ENCODE measurements around the gene PRKAR1B.

Gene PRKAR1B

DNA sequence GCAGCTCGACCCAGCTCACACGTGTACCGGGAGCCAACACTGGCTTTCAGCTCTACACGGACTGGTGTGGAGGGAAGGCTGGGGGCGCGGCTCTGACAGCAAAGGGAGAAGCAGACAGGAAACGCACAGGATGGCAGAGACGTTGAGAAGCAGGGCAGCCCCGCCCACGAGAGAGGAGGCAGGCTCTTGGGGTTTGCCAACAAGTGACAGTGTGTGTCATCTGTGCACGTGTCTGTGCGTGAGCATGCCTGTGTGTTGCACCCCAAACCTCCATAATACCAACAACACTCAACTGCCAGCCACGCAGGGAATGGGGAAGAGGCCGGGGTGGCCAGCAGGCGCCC is 143.0 kb downstream of the PRKAR1B start:
- peak; percentile 90 for DNase-seq

DNA sequence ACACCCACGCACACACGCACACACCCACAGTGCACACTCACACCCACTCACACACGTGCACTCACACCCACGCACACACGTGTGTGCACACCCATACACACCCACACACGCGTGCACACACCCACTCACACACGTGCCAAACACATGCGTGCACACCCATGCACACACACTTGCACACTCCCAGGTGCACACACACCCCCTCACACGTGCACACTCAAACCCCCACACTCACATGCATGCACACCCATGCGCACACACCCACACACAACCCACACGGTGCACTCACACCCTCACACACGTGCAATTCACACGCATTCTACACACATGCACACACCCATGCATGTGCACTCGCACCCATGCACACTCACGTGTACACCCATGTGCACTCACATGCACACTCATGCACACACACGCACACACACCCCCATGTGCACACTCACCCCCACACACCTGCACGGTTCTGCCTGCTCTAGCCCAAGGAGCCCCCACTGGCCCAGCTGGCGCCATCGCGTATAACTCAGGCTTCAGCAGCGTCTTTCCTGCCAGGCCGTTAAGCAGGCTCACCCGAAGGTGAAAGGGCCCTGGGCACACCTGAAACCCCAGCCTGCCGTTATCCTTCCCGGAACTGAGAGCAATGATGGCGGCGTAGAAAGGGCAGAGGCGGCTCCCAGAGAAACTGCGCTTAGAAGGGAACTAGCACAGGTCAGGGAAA is 143.5 kb downstream of the PRKAR1B start:
- no peak for DNase-seq

DNA sequence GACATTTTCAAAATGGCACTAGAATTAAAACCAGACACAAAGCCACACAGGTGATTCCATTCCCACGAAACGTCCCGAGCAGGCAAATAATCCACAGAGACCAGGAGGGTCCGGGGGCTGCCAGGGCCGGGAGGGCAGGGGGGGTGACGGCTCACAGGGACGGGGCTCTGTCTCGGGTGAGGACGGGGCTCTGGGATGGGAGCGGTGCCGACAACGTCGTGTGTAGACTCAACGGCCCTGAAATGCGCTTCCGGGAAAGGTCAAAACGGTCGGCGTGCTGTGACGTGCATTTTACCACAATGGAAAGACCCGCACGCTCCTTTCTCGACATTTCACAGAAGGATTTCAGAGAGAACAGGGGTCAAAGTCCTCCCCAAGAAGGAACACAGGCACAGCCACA is 144.2 kb downstream of the PRKAR1B start:
- peak; percentile 11 for DNase-seq

DNA sequence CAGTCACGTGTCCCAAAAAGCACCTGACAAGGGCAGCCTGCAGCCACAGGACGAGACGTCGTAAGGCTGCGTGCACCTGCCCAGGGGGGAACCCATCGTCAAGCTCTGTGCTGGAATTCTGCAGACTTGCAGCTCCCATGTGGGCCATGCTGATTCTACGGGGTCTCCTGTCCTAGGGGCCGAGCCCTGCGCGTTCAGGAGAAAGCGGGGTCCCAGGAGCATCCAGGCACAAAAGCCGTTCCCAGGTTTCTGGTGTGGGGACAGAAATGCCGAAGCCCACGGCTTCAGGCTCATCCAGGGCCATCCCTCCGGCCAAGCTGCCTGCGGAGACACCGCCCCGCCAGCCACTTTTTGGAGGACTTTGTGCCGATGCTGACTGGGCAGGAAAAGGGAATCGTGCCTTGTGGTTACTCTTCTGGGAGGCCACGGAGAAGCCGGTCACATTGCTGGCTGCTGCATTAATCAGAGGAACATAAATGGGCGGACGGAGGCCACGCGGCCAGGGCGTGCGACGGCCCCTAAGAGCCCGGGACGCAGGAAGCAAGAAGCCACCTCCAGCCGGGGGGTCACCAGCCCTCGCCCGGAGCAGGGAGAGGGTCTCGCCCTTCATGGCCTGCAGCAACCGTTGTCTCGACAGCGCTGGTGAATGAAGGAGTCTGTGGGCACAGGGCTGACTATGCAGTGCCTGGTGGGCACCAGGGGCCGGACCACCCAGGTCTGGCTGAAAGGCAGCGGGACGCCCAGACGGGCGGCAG is 144.8 kb downstream of the PRKAR1B start:
- DNase-seq, result no peak

DNA sequence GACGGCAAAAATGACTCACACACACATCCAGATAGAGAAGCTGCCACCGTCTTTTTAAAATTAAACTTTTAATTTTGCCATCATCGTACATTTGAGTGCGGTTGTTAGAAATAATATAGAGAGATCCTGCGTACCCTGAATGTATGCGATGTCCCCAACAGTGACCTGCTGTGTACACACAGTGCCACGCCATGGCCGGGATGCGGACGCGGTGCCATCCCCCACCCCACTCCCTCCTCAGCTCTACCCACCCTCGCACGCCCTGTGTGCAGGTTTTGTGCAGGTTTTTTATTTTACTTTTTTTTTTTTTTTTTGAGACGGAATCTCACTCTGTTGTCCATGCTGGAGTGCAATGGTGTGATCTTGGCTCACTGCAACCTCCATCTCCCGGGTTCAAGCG is 148.7 kb downstream of the PRKAR1B start:
- no peak for DNase-seq

DNA sequence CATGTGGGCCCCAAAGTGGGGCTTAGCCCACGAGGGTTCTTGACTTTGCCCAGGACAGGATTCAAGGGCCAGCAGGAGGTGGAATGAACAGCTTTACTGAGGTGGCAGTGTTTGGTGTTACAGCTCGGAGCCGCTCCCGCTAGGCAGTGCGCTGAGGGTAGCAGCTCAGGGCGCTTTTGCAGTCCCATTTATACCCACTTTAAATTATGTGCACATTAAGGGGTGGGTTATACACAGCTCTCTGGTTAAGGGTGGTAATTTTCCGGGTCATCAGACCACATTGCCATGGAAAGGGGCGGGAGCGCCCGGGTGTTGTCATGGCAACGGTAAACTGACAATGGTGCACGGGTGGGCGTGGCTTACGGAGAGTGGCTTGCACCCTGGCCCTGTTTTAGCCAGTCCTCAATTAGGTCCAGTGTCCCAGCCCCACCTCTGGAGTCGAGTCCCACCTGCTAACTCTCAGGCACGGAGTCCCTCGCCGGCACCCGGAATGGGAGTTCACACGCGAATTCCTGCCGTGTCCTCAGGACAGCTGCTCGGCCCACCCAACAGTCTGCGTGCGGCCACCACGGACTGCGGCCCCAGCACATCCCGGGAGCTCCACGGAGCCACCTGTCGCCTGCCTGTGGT is 149.2 kb downstream of the PRKAR1B start:
- no peak for DNase-seq

DNA sequence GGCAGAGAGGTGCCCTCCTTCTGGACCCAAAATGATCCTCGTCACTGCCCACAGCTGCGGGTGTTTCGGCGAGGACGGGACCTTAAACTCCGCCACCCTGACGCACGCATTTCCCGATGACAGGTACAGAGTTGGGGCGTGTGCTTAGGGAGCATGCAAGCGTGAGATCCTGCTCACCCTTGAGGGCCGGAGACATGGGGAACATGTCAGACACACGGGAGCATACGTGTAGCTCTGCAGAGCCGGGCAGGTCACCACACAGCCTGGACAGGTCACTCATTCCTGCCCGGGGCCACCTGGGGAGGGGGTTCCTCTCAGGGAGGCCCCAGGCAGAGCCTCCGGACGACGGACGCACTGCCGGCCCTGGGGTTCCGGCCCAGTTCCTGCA is 149.8 kb downstream of the PRKAR1B start:
- no peak for DNase-seq

DNA sequence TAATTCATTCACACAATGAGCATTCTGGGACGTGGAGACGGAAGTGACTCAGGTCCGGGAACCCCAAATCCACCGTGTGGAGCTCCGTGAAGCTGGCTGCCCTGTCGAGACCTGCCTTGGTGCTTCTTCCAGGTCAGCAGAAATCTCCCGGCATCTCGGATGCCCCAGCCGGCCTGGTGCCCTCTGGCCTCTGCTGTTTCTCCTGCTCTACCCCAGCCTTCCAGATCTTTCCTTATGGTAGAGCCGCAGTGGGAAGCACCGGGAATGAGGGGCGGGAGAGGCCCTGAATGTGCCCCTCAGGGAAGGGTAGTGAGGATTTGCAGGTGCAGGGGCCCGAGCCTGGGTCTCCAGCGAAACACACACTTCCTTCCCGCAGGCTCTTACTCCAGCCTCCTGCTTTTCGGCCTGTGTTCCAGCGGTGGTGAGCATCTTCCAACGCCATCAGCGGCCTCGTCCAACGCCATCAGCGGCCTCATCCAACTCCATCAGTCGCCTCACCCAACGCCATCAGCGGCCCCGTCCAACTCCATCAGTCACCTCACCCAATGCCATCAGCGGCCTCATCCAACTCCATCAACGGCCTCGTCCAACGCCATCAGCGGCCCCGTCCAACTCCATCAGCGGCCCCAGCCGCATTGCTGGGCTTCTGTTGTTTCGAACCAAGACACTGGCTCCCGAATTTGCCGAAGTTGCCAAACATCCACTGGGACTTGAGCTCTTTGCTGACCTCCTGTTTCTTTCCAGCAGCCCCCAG is 150.4 kb downstream of the PRKAR1B start:
- DNase-seq, result no peak

DNA sequence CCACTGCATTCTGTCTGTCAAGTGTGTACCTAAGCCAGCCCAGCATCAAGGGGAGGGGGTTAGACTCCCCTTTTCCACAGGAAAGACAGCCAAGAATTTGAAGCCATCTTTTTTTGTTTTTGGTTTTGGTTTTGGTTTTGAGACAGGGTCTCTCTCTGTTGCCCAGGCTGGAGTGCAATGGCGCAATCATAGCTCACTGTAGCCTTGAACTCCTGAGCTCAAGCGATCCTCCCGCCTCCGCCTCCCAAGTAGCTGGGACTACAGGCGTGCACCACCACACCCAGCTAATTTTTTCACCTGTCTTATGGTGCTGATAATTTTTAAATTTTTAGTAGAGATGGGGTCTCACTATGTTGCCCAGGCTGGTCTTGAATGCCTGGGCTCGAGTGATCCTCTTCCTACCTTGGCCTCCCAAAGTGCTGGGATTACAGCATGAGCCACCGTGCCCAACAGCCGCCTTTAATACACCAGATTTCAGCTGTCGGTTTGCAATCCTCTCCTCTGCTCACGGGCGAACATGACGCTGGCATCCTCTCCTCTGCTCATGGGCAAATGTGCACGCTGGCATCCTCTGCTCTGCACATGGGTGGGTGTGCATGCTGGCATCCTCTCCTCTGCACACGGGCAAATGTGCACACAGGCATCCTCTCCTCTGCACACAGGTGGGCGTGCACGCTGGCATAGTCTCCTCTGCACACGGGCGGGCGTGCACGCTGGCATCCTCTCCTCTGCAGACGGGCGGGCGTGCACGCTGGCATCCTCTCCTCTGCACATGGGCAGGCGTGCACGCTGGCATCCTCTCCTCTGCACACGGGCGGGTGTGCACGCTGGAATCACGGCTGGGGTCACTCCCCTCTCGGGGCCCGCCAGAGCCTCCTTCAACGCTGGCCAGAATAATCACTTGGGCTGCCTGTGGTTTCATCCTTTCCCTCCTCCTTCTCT is 151.4 kb downstream of the PRKAR1B start:
- DNase-seq, result no peak

DNA sequence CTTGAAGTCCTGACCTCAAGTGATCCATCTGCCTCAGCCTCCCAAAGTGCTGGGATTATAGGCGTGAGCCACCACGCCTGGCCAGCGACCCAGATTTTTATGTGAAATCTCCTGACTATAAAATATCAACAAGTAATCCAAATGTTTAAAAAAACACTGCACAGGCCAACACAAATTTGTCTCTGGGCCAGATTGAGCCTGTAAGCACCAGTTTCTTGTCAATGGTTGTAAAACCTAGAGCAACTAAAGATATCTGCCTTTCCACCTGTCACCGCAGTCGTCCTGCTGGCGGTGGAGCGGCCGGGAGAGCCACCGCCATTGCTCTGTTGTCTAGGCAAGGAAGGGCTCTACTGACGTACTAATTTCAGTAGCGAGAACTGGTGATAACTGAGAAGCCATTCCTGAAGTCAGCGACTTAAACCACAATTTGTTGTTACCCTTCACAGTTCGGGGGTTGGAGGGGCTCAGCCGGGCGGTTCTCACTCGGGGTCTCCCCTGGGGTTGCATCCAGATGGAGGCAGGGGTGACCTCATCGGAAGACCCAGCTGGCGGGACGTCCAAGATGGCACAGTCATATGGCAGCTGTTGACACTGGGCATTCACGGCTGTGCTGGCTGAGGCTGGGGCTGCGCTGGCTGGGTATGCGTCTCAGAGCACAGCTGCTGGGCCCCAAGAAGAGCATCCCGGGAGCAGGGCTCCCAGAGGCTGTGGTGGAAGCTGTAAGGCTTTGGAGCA is 152.3 kb downstream of the PRKAR1B start:
- DNase-seq, result no peak

DNA sequence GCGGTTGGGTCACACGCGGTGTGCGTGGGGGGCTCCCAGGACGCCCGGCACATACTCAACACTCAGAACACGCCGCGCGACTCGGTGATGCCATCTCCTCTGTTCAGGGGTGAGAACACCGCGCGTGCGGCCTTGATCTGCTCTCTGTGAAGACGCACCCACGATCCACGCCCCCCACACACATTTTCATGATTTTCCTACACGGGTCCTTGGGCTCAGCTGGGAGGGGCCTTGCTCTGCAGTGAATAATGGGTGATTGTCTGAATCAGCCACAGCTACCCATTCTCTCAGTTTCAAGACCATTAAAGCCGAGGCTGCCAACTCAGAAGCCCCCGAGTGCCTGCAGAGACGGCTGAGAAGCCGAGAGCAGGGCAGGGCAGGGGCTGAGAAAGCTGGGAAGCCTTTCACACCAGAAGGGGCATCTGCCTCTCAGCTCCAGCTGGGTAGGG is 153.1 kb downstream of the PRKAR1B start:
- no peak for DNase-seq

DNA sequence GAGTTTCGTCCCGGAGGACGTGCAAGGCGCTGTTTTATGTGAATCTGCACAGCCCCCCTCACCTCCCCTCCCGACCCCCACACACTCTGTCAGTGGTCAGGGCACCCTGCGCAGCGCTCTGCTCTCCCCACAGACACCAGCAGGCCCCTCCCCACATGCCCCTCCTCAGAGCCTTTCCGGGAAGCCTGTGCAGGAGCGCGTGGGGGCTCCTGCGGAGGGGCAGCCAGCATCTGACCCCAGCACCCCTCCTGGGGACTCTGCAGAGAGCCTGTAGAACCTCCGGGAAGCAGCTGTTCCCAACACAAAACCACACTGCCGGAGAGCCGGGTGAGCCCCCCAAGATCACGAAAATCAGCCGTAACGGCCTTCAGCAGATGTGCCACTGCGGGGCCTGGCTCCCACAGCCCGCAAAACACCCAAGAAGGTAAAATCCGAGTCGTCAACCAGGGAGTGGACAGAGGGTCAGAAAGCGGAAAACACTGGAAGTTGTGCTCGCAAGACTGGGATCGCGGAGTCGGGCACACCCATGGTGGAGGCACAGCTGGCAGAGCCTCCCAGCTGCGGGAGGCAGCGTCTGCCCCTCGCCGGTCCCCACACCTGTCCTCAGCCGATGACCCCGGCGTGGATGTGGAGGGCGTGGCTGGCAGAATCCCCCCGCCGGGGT is 153.7 kb downstream of the PRKAR1B start:
- DNase-seq, result no peak

DNA sequence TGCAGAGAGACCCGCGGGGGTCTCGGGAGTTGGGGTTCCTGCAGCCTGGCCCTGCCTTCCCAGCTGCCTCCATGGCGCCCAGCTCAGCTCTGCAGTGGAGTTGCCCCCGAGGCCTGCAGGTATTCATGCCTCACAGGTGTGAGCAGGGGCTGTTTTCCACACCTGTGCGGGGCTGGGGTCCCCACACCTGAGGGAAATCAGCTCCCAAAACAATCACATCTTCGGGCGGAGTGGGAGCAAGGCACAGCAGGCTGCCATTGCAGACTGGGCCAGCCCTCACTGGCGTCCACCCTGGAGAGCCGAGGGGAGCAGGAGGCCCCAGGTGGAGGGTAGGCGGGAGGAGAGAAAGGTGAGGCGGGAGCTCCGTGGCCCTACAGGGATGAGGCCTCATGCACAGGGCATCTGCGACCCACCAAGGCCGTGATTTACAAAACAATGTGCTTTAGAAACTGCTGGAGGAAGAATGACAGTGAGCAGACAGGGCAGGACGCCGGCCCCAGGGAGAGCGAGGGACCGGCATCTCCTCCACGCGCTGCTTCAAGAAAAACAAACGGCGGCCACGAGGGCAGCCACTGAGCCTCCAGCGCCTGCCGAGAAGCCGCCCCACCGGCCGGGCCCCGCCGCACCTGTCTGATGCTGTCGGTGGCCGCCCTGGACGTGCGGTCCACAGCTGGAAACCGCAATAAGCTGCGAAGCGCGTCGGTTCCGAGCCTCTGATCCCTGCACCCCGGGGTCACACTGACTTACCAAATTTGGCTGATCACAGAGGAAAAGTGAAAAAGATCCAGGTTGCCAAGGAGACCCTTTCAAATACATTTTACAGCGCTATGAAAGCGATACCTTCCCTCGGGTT is 154.4 kb downstream of the PRKAR1B start:
- DNase-seq, result no peak

DNA sequence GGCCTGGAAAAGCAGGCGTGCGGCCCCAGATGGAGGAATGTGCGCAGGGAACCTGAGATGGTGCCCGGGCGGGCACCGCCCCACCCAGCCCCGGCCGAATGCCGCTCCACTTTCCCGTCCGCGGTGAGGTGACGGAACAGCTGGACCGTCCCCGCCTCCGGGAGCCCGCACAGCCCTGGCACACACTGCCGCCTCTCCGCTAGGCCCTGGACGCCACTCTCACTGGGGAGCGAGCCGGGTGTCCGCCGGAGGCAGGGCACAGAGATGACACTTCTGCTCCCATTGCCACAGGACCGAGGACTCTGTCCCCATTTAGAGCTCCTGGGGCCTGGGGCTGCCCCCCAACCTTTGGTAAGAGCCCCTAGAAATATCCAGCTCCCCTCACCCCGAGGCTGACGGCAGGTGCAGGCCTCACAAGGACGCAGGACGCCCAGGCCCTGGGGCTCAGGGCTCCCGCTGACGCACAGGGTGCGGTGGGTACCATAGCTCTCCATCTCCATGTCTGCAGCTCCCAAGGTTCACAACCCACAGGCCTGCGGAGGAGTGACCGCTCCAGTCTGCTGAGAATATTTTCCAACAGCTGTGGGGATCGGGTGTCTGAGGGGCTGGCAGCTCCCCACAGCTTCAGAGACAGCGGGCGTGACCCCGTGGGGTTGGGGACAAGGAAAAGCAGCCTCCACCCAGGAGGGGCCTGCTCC is 155.2 kb downstream of the PRKAR1B start:
- DNase-seq, result no peak

DNA sequence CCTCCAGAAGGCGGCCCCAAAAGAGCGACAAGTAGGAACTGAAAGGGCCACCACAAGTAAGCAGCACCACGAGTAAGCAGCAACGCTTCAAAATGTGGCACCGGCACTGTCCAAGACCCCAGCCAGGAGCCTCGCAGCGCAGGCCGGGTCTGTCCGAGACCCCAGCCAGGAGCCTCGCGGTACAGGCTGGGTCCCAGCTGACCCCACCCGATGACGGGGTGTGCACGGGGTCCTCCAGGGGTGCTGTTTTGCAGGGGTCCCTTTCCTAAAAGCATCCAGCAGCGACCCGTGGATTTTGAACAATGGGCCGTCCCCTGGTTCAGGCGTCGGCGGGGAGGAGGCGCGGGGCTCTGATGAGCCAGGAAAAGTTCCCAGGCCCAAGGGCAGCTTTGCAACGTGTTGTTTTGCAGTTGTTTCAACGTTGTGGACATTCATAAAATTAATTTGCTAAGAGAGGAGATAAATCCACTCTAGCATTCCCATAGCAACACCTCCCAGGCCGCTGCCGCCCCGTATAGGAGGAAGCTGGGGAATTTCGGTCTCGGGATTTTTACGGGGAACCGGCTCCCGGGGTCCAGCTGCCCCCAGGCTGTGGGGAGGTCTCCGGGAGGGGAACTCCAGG is 155.9 kb downstream of the PRKAR1B start:
- no peak for DNase-seq

DNA sequence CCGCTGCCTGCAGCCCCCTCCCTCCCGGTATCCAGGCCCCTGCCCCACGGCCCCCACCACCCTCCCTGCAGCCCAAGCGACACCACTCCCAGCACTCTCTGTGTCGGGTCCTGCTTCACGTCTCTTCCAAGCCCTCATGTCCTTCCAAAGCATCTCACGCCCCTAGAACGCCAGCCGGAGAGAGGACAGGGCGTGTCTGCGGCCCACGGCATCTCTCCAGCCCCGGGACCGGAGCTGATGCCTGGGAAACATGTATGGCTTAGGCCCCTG is 156.3 kb downstream of the PRKAR1B start:
- no peak for DNase-seq

DNA sequence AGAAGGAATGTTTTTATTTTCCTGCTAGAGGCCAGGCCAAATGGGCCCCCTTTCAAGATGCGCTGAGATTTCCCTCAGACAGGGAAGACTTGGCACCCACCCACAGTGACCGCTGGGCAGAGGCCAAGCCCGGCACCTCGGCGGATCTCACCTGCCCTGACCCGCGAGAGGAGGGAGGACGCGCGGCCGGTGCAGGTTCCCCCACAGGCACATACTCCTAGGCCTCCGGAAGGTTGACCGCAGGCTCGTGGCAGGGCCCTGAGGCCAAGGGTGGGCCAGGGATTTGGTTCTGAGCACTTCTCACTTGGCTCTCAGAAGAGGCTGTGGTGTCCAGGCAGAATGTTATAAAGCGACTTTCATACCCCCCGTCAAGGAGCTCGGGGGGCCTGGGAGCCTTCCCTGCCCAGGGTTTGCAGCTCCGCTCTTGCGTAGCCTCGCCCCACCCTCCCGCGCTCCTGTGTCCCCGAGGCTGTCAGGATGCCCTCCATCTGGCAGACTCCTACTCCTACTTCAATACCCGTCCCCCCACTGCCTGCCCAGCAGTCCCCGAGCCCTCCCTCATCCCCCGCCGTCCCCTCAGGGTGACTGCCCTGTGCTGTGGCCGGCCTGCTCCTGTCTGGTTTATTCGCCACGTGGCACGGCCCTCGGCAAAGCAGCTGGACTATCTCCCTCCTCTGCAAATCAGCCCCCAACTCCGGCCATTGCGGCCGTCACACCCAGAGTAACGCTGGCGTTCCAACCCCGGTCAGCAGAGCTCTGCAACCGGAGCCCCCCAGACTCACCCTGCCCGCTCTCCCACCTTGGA is 156.9 kb downstream of the PRKAR1B start:
- no peak for DNase-seq
